ENCODE results near the gene OGA.
A peak's percentile ranks its signal among the peaks of the same experiment; 100 is the strongest.

Gene OGA

GRCh38 chr10:101816913-101817336, 1.3 kb downstream of the OGA start:
- ChIA-PET POLR2A (interaction anchor here (0.6 kb wide), 2 partner anchors 23 to 200 kb away, joined by 3 read pairs; no protein-coding TSS in a partner anchor), CTCF (interaction anchor here (0.6 to 1.7 kb wide), 3 partner anchors 19 to 24 kb away, joined by 3 to 10 read pairs (median 6); no protein-coding TSS in a partner anchor)
- Histone ChIP-seq H3K4me1 (ENCODE audit: control insufficient read depth, insufficient read depth, low read length) (peaks cover 9% of the 10 kb centered on the region), H3K27ac (ENCODE audit: extremely low read depth, low read depth, low read length) (peak overlapping the region; percentile 90), H3K4me3 (ENCODE audit: low read depth, low read length) (peak overlapping the region; percentile 92), H3K36me3 (ENCODE audit: control insufficient read depth in 2 of 2, insufficient read depth in 1 of 2, low read length in 2 of 2) (peaks cover 3 to 13% of the 10 kb centered on the region in 2 experiments; a peak in 2 of 3 replicates), H3K9me3 (ENCODE audit: control insufficient read depth, insufficient read depth, low read depth, low read length) (no peaks in the 10 kb centered on the region)
- TF ChIP-seq ZFHX2 (tag by site-specific recombination; conservative IDR thresholded peaks at IDR 0.05) = peak; percentile 58; the same call in 1 of the 2 replicates
- TF ChIP-seq KLF17 (tag by site-specific recombination; IDR thresholded peaks at IDR 0.05) = 0 out of 2 replicates have a peak, but pooled peaks have one; percentile 5
- TF ChIP-seq, protein P1, sequence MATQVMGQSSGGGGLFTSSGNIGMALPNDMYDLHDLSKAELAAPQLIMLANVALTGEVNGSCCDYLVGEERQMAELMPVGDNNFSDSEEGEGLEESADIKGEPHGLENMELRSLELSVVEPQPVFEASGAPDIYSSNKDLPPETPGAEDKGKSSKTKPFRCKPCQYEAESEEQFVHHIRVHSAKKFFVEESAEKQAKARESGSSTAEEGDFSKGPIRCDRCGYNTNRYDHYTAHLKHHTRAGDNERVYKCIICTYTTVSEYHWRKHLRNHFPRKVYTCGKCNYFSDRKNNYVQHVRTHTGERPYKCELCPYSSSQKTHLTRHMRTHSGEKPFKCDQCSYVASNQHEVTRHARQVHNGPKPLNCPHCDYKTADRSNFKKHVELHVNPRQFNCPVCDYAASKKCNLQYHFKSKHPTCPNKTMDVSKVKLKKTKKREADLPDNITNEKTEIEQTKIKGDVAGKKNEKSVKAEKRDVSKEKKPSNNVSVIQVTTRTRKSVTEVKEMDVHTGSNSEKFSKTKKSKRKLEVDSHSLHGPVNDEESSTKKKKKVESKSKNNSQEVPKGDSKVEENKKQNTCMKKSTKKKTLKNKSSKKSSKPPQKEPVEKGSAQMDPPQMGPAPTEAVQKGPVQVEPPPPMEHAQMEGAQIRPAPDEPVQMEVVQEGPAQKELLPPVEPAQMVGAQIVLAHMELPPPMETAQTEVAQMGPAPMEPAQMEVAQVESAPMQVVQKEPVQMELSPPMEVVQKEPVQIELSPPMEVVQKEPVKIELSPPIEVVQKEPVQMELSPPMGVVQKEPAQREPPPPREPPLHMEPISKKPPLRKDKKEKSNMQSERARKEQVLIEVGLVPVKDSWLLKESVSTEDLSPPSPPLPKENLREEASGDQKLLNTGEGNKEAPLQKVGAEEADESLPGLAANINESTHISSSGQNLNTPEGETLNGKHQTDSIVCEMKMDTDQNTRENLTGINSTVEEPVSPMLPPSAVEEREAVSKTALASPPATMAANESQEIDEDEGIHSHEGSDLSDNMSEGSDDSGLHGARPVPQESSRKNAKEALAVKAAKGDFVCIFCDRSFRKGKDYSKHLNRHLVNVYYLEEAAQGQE (tag by site-specific recombination; IDR thresholded peaks at IDR 0.05) = no peak
- no peak for TF ChIP-seq ZSCAN23 (tag by site-specific recombination; IDR thresholded peaks at IDR 0.05)
- peak; percentile 26; the same call in 1 of the 2 replicates for TF ChIP-seq ZNF76 (tag by site-specific recombination; IDR thresholded peaks at IDR 0.05; ENCODE audit: borderline replicate concordance, low read depth)
- TF ChIP-seq MEIS1 (CRISPR knock-in tag; IDR thresholded peaks at IDR 0.05; ENCODE audit: borderline replicate concordance) = no peak
- no peak for TF ChIP-seq ZSCAN30 (tag by site-specific recombination; IDR thresholded peaks at IDR 0.05)
- TF ChIP-seq TCF7L2 (IDR thresholded peaks at IDR 0.05; ENCODE audit: borderline replicate concordance, low read depth, low read length) = no peak
- TF ChIP-seq EGR2 (tag by site-specific recombination; IDR thresholded peaks at IDR 0.05; ENCODE audit: low read depth) = peak; percentile 21

DNA sequence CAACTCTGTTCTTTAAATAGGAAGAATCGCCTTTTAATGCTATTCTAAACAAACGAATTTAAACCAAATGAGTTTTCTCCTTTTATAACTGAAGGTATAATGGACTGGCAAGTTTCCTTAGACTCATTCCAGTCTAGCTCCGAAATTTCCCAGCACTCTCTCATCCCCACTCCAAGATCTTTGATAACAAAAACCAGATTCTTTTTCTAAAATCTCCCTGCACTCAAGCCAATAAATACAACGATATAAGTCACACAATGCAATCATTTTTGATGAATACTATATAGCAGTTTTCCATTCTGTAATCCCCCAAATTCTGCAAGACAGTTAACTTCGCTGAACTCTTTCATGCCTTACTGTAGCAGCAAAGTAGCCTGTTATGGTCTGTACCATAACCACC, 1.9 kb downstream of the OGA start:
- Histone ChIP-seq H3K4me1 (ENCODE audit: control insufficient read depth, insufficient read depth, low read length) (peaks cover 9% of the 10 kb centered on the region), H3K27ac (ENCODE audit: extremely low read depth, low read depth, low read length) (peak overlapping the region; percentile 90; the same call in 1 of the 2 replicates), H3K9me3 (ENCODE audit: control insufficient read depth, insufficient read depth, low read depth, low read length) (no peaks in the 10 kb centered on the region), H3K36me3 (ENCODE audit: control insufficient read depth in 2 of 2, insufficient read depth in 1 of 2, low read length in 2 of 2) (peaks cover 8 to 16% of the 10 kb centered on the region in 2 experiments; a peak in 2 of 3 replicates), H3K4me3 (ENCODE audit: low read depth, low read length) (peak overlapping the region; percentile 92)
- POLR2A ChIA-PET = interaction anchor here (0.6 to 1.0 kb wide), 4 partner anchors 23 to 258 kb away, joined by 3 to 7 read pairs (median 5); no protein-coding TSS in a partner anchor
- TF ChIP-seq PRDM6 (tag by site-specific recombination; IDR thresholded peaks at IDR 0.05) (peak; percentile 87), ZNF24 (tag by site-specific recombination; IDR thresholded peaks at IDR 0.05) (no peak), MZF1 (tag by site-specific recombination; IDR thresholded peaks at IDR 0.05; ENCODE audit: borderline replicate concordance) (no peak), ZBTB17 (tag by site-specific recombination; IDR thresholded peaks at IDR 0.05) (0 out of 2 replicates have a peak, but pooled peaks have one; percentile 19), PRDM1 (tag by site-specific recombination; IDR thresholded peaks at IDR 0.05) (peak; percentile 82; the same call in 1 of the 2 replicates), ZNF366 (tag by site-specific recombination; conservative IDR thresholded peaks at IDR 0.05) (peak; percentile 3; the same call in 1 of the 2 replicates), ZNF530 (tag by site-specific recombination; IDR thresholded peaks at IDR 0.05; ENCODE audit: low read depth) (no peak), ZNF19 (tag by site-specific recombination; IDR thresholded peaks at IDR 0.05; ENCODE audit: low read depth) (no peak), ZNF302 (tag by site-specific recombination; IDR thresholded peaks at IDR 0.05; ENCODE audit: low read depth) (no peak), ZNF600 (tag by site-specific recombination; IDR thresholded peaks at IDR 0.05) (0 out of 2 replicates have a peak, but pooled peaks have one; percentile 9), ZNF560 (tag by site-specific recombination; IDR thresholded peaks at IDR 0.05; ENCODE audit: borderline replicate concordance) (no peak)
- CTCF ChIA-PET = interaction anchor here (1.0 to 1.7 kb wide), 2 partner anchors 19 to 25 kb away, joined by 3 to 10 read pairs; no protein-coding TSS in a partner anchor
